HCT116 (cell line): ENCODE data around the gene CCDC201. TPM values are rescaled to one million over a fixed set of nuclear protein-coding genes. Genes with fewer than 3 reads are reported as not detected.

Experiments used
- ATAC-seq: fragments of 200-7000 bp; cut with Tn5 transposase; 2 replicates; pipeline ENCODE4 v1.9.1; 2020; ENCODE audit warnings: mild to moderate bottlenecking, moderate library complexity
- BruUV-seq: library from RNA; stranded (reverse); fragments of 400-500 nt; replicated peaks from 2 replicates; lab custom pipeline; 2021; lab: Mats Ljungman, UMichigan
- CTCF ChIA-PET: fragments of 300-600 bp; sonication (Branson Sonifier 250); formaldehyde crosslinking; loops from one replicate; lab custom pipeline; 2021; ENCODE audit warnings: antibody characterized with exemption; lab: Charles Lee
- POLR2A ChIA-PET: fragments of 300-600, 350-600 bp; sonication (Branson Sonifier 250); formaldehyde crosslinking; loops from one replicate; lab custom pipeline; 2021; ENCODE audit warnings: antibody characterized with exemption; lab: Charles Lee
- RAD21 ChIA-PET, 2 experiments: fragments of 300-600 bp; sonication (Branson Sonifier 250); formaldehyde crosslinking; loops; one replicate each; lab custom pipeline; 2023; ENCODE audit warnings: low total read pairs in 2 of 2; ENCODE audit not compliant: uncharacterized antibody in 2 of 2, unreplicated experiment in 2 of 2, low non-redundant PET in 1 of 2; lab: Charles Lee
- DNase-seq: peaks from one replicate; pipeline ENCODE4 v3.0.0-alpha.2; 2010; ENCODE audit warnings: low read depth, low spot score
- H2AFZ ChIP-seq: fragments of 200-600 bp; shearing (Covaris generic), sonication (generic); 2 replicates; pipeline ENCODE4 v1.6.1; 2017; ENCODE audit warnings: low read depth, mixed run types, mixed read lengths, antibody characterized with exemption, low read length; ENCODE audit not compliant: poor library complexity, severe bottlenecking
- H3K27ac ChIP-seq: 2 replicates; pipeline ENCODE4 v1.5.1; 2012; ENCODE audit warnings: low read depth, low read length
- H3K27me3 ChIP-seq: fragments of 200-600 bp; sonication (generic); 2 replicates; pipeline ENCODE4 v1.6.1; 2016; ENCODE audit warnings: mixed run types, low read length, mixed read lengths; ENCODE audit not compliant: insufficient read depth
- H3K36me3 ChIP-seq, 2 experiments: fragments of 200-500 bp in 1 of 2; fragments of 200-600 bp in 1 of 2; sonication (Bioruptor generic) in 1 of 2; sonication (generic) in 1 of 2; 2 replicates each; pipeline versions ENCODE4 v1.5.1 to v1.6.1; 2014 to 2016; ENCODE audit warnings: low read length in 2 of 2, inconsistent platforms in 1 of 2, mixed read lengths in 1 of 2, mixed run types in 1 of 2; ENCODE audit not compliant: insufficient read depth in 2 of 2, control insufficient read depth in 1 of 2
- H3K4me1 ChIP-seq, 2 experiments: fragments of 200-600 bp in 1 of 2; sonication (generic) in 1 of 2; 2 replicates each; pipeline versions ENCODE4 v1.5.1 to v1.6.1; 2012 to 2017; ENCODE audit warnings: low read length in 2 of 2, inconsistent platforms in 1 of 2, mild to moderate bottlenecking in 1 of 2, mixed read lengths in 1 of 2, mixed run types in 1 of 2, moderate library complexity in 1 of 2; ENCODE audit not compliant: insufficient read depth in 2 of 2, control insufficient read depth in 1 of 2
- H3K4me2 ChIP-seq: fragments of 200-600 bp; sonication (generic); 2 replicates; pipeline ENCODE4 v1.6.1; 2017; ENCODE audit warnings: mixed run types, low read length, mixed read lengths
- H3K4me3 ChIP-seq, 2 experiments: fragments of 200-600 bp in 1 of 2; sonication (generic) in 1 of 2; replicated peaks in 1 of 2; 2 replicates each; pipeline ENCODE4 v1.5.1; 2011 to 2016; ENCODE audit warnings: low read length in 2 of 2, control low read depth in 1 of 2, low read depth in 1 of 2, mild to moderate bottlenecking in 1 of 2, mixed read lengths in 1 of 2, mixed run types in 1 of 2
- H3K79me2 ChIP-seq: fragments of 200-600 bp; sonication (generic); 2 replicates; pipeline ENCODE4 v1.6.1; 2017; ENCODE audit warnings: mild to moderate bottlenecking, mixed run types, low read length, moderate library complexity, mixed read lengths; ENCODE audit not compliant: insufficient read depth
- H3K9ac ChIP-seq: fragments of 200-600 bp; sonication (generic); 2 replicates; pipeline ENCODE4 v1.6.1; 2016; ENCODE audit warnings: low read length, mixed read lengths
- H3K9me2 ChIP-seq: fragments of 200-600 bp; sonication (generic), shearing (Covaris generic); 2 replicates; pipeline ENCODE4 v1.6.1; 2017; ENCODE audit warnings: mixed run types, mild to moderate bottlenecking, moderate library complexity; ENCODE audit not compliant: insufficient read depth
- H3K9me3 ChIP-seq, 2 experiments: fragments of 200-500 bp in 1 of 2; fragments of 200-600 bp in 1 of 2; sonication (Bioruptor generic) in 1 of 2; sonication (generic) in 1 of 2; 2 replicates each; pipeline ENCODE4 v1.6.1; 2014 to 2017; ENCODE audit warnings: low read length in 2 of 2, mixed read lengths in 2 of 2, inconsistent platforms in 1 of 2, low read depth in 1 of 2, mild to moderate bottlenecking in 1 of 2, mixed run types in 1 of 2, moderate library complexity in 1 of 2; ENCODE audit not compliant: control insufficient read depth in 1 of 2, insufficient read depth in 1 of 2
- H4K20me1 ChIP-seq: fragments of 200-600 bp; sonication (generic), shearing (Covaris generic); 2 replicates; pipeline ENCODE4 v1.6.1; 2017; ENCODE audit warnings: mixed run types, mild to moderate bottlenecking, moderate library complexity; ENCODE audit not compliant: insufficient read depth
- CBX3 ChIP-seq: IDR thresholded peaks from 2 replicates; pipeline ENCODE4 v1.6.1; 2012; ENCODE audit warnings: low read depth
- CTCF ChIP-seq, 3 experiments: fragments of 200-600 bp in 1 of 3; sonication (generic) in 1 of 3; IDR thresholded peaks in 2 of 3; conservative IDR thresholded peaks in 1 of 3; 2 replicates each; pipeline ENCODE4 v1.5.1; 2012 to 2017; ENCODE audit warnings: low read depth in 2 of 3, low read length in 2 of 3, antibody characterized with exemption in 1 of 3, borderline replicate concordance in 1 of 3, control low read depth in 1 of 3, mild to moderate bottlenecking in 1 of 3, mixed read lengths in 1 of 3, mixed run types in 1 of 3, moderate library complexity in 1 of 3; ENCODE audit not compliant: insufficient read depth in 1 of 3
- ELF1 ChIP-seq: IDR thresholded peaks from 2 replicates; pipeline ENCODE4 v1.6.1; 2012; ENCODE audit warnings: low read depth, borderline replicate concordance
- EZH2phosphoT487 ChIP-seq: fragments of 200-600 bp; IDR thresholded peaks from 2 replicates; pipeline ENCODE4 v1.6.1; 2018; ENCODE audit warnings: antibody characterized with exemption, borderline replicate concordance
- FOSL1 ChIP-seq: IDR thresholded peaks from 2 replicates; pipeline ENCODE4 v1.6.1; 2012; ENCODE audit warnings: low read depth
- JUND ChIP-seq: IDR thresholded peaks from 2 replicates; pipeline ENCODE4 v1.6.1; 2012
- MAX ChIP-seq: IDR thresholded peaks from 2 replicates; pipeline ENCODE4 v1.6.1; 2012
- POLR2A ChIP-seq: IDR thresholded peaks from 2 replicates; pipeline ENCODE4 v1.7.0; 2011; ENCODE audit warnings: borderline replicate concordance; ENCODE audit not compliant: insufficient read depth, insufficient read length; ENCODE audit errors: extremely low read depth
- POLR2AphosphoS5 ChIP-seq: IDR thresholded peaks from 2 replicates; pipeline ENCODE4 v1.6.1; 2011; ENCODE audit warnings: mild to moderate bottlenecking, low read depth, low read length, moderate library complexity
- RAD21 ChIP-seq: IDR thresholded peaks from 2 replicates; pipeline ENCODE4 v1.6.1; 2012; ENCODE audit warnings: low read depth, mild to moderate bottlenecking
- SIN3A ChIP-seq: IDR thresholded peaks from 2 replicates; pipeline ENCODE4 v1.6.1; 2012; ENCODE audit warnings: low read depth
- SP1 ChIP-seq: IDR thresholded peaks from 2 replicates; pipeline ENCODE4 v1.6.1; 2012; ENCODE audit warnings: low read depth
- YY1 ChIP-seq: IDR thresholded peaks from 2 replicates; pipeline ENCODE4 v1.6.1; 2011; ENCODE audit warnings: low read length, low read depth, moderate library complexity, mild to moderate bottlenecking; ENCODE audit not compliant: insufficient replicate concordance; ENCODE audit errors: extremely low read depth
- ZFX ChIP-seq: fragments of 450-650 bp; IDR thresholded peaks from 2 replicates; pipeline ENCODE4 v1.6.1; 2017
- ZNF274 ChIP-seq: fragments of 200-500 bp; sonication (Bioruptor generic); IDR thresholded peaks from 2 replicates; pipeline ENCODE4 v1.6.1; 2014; ENCODE audit warnings: mild to moderate bottlenecking, low read depth, low read length, inconsistent platforms
- intact Hi-C: fragments of 100-400 bp; cut with micrococcal nuclease; formaldehyde crosslinking; loops from 2 replicates; pipeline ENCODE4 v1.10.0; 2022
- total RNA-seq: library from RNA; stranded (reverse); gene quantifications from one replicate; pipeline ENCODE4 v1.2.1, GENCODE V29; 2021; ENCODE audit not compliant: unreplicated experiment
- TF ChIP-seq, protein P1 (sequence below): IDR thresholded peaks from 2 replicates; pipeline ENCODE4 v1.6.1; 2011; ENCODE audit warnings: mild to moderate bottlenecking, low read length, moderate library complexity; ENCODE audit not compliant: insufficient replicate concordance; ENCODE audit errors: extremely low read depth
- TF ChIP-seq, protein P2 (sequence below): IDR thresholded peaks from 2 replicates; pipeline ENCODE4 v1.6.1; 2012

CCDC201 gene
- total RNA-seq, 1 experiment from 2014 or later = not detected

- BruUV-seq = no TSS peak
- intact Hi-C loops = loop anchor here (10.0 kb wide), 1 partner anchor 1282 kb away; no protein-coding TSS in a partner anchor
- no peak overlapping the region for H3K9ac ChIP-seq
- H4K20me1 ChIP-seq = no peaks in the 10 kb centered on the region
- no peaks in the 10 kb centered on the region for H3K27me3 ChIP-seq
- ChIA-PET POLR2A (no interaction called here), CTCF (interaction anchor here (0.8 to 1.0 kb wide), 3 partner anchors 25 to 30 kb away, joined by 3 read pairs; no protein-coding TSS in a partner anchor), RAD21 (no interaction called here)
- TF ChIP-seq ZNF274 = no peak
- no peak for TF ChIP-seq CTCF (IDR thresholded peaks at IDR 0.05 in 2 of 3, conservative IDR thresholded peaks at IDR 0.05 in 1 of 3; ENCODE audit: borderline replicate concordance in 1 of 3, insufficient read depth in 1 of 3, low read depth in 2 of 3, low read length in 2 of 3)
- no peak for TF ChIP-seq MAX
- TF ChIP-seq, protein P1, sequence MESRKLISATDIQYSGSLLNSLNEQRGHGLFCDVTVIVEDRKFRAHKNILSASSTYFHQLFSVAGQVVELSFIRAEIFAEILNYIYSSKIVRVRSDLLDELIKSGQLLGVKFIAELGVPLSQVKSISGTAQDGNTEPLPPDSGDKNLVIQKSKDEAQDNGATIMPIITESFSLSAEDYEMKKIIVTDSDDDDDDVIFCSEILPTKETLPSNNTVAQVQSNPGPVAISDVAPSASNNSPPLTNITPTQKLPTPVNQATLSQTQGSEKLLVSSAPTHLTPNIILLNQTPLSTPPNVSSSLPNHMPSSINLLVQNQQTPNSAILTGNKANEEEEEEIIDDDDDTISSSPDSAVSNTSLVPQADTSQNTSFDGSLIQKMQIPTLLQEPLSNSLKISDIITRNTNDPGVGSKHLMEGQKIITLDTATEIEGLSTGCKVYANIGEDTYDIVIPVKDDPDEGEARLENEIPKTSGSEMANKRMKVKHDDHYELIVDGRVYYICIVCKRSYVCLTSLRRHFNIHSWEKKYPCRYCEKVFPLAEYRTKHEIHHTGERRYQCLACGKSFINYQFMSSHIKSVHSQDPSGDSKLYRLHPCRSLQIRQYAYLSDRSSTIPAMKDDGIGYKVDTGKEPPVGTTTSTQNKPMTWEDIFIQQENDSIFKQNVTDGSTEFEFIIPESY = no peak
- no peak for TF ChIP-seq POLR2A
- no peak for TF ChIP-seq SIN3A
- TF ChIP-seq, protein P2, sequence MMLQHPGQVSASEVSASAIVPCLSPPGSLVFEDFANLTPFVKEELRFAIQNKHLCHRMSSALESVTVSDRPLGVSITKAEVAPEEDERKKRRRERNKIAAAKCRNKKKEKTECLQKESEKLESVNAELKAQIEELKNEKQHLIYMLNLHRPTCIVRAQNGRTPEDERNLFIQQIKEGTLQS = no peak
- TF ChIP-seq CBX3 = no peak
- no peak for TF ChIP-seq RAD21
- no peak for TF ChIP-seq SP1
- no peak for TF ChIP-seq JUND
- TF ChIP-seq POLR2AphosphoS5 = no peak
- no peak for TF ChIP-seq YY1
- TF ChIP-seq ELF1 = no peak
- no peak for TF ChIP-seq FOSL1
- TF ChIP-seq EZH2phosphoT487 = no peak
- no peak for TF ChIP-seq ZFX
- H3K4me1 ChIP-seq = no peaks in the 10 kb centered on the region
- no peaks in the 10 kb centered on the region for H3K9me2 ChIP-seq
- no peaks in the 10 kb centered on the region for H3K79me2 ChIP-seq
- H3K4me3 ChIP-seq = no peak overlapping the region
- H3K4me2 ChIP-seq = no peak overlapping the region
- no peaks in the 10 kb centered on the region for H3K36me3 ChIP-seq
- ATAC-seq (no peak), DNase-seq (no peak)
- H3K27ac ChIP-seq = no peak overlapping the region
- no peak overlapping the region for H2AFZ ChIP-seq
- no peaks in the 10 kb centered on the region for H3K9me3 ChIP-seq
Measured at GRCh38 chr7:45892407-45893035, 19.6 kb upstream of the CCDC201 start.
